Fibroblast of mammary gland (primary cell): ENCODE data around the gene STARD3.
"Not testable (repeated sequence)": the region's sequence is repeated elsewhere in the genome, so short reads cannot be mapped to it uniquely, and the experiment has no call there.

ENCODE experiments used
- DNase-seq: peaks from one replicate; pipeline ENCODE4 v3.0.0-alpha.2; 2010; ENCODE audit warnings: low read depth
- H3K4me3 ChIP-seq: 2 replicates; pipeline ENCODE4 v1.5.1; 2011; ENCODE audit warnings: low read depth, mild to moderate bottlenecking, low read length, moderate library complexity; ENCODE audit not compliant: control insufficient read depth
- TF ChIP-seq, protein P1 (sequence below): conservative IDR thresholded peaks from 2 replicates; pipeline ENCODE4 v1.5.1; 2011; ENCODE audit warnings: low read depth, low read length, inconsistent platforms; ENCODE audit not compliant: control insufficient read depth, insufficient read depth

Gene STARD3

DNA sequence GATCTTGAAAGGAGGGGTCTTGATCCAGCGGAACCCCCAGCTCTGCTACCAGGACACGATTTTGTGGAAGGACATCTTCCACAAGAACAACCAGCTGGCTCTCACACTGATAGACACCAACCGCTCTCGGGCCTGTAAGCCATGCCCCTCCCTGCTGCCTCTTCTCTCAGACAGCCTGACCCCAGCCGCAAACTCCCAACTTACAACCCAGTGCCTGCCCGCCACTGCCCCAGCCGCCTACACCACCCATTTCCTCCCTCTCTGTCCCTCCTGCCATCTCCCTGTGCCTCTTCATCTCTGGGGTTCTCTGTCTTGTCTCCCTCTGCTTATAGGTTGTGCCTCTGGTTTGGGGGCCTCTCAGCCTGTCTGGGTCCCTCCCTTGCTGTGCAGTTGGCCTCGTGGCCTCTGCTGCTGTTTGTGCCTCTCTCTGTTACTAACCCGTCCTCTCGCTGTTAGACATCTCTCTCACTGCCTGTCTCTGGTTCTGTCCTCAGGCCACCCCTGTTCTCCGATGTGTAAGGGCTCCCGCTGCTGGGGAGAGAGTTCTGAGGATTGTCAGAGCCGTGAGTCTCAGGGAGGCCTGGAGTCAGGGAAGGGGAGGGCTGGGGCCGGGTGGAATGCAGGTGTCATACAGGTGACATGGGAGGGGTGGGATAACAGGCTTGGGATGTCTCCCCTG, 72.5 kb downstream of the STARD3 start:
- no peak for DNase-seq
- no peak overlapping the region for H3K4me3 ChIP-seq
- TF ChIP-seq, protein P1, sequence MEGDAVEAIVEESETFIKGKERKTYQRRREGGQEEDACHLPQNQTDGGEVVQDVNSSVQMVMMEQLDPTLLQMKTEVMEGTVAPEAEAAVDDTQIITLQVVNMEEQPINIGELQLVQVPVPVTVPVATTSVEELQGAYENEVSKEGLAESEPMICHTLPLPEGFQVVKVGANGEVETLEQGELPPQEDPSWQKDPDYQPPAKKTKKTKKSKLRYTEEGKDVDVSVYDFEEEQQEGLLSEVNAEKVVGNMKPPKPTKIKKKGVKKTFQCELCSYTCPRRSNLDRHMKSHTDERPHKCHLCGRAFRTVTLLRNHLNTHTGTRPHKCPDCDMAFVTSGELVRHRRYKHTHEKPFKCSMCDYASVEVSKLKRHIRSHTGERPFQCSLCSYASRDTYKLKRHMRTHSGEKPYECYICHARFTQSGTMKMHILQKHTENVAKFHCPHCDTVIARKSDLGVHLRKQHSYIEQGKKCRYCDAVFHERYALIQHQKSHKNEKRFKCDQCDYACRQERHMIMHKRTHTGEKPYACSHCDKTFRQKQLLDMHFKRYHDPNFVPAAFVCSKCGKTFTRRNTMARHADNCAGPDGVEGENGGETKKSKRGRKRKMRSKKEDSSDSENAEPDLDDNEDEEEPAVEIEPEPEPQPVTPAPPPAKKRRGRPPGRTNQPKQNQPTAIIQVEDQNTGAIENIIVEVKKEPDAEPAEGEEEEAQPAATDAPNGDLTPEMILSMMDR, result no peak

DNA sequence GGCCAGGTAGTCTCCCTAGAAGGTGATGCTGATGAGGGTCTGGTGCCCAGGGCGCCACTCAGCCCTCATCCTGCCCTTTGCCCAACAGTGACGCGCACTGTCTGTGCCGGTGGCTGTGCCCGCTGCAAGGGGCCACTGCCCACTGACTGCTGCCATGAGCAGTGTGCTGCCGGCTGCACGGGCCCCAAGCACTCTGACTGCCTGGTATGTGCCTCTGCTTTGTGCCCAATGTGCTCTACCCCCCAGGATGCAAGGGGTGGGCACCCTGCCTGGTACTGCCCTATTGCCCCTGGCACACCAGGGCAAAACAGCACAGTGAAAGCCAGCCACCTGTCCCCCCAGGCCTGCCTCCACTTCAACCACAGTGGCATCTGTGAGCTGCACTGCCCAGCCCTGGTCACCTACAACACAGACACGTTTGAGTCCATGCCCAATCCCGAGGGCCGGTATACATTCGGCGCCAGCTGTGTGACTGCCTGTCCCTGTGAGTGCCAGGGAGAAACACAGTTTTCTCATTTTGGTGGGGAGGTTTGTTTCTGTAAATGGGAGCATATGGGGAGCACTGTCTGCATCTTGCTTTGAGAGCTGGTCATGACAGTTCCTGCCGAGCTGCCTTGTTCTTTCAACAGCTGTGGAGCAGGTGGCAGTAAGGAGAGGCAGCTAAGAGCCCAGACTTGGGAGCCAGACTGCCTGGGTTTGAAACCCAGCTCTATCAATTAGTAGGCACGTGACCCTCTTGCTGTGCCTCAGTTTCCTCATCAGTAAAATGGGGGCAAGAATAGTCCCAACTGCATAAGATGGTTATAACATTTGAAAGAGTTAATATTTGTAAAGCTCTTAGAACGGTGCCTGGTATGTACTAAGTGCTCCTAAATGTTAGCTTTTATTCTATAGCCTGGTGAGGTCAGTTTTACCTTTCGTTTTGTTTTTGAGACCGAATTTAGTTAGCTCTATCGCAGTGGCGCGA, 73.3 kb downstream of the STARD3 start:
- DNase-seq, result no peak
- TF ChIP-seq, protein P1, result no peak
- no peak overlapping the region for H3K4me3 ChIP-seq

DNA sequence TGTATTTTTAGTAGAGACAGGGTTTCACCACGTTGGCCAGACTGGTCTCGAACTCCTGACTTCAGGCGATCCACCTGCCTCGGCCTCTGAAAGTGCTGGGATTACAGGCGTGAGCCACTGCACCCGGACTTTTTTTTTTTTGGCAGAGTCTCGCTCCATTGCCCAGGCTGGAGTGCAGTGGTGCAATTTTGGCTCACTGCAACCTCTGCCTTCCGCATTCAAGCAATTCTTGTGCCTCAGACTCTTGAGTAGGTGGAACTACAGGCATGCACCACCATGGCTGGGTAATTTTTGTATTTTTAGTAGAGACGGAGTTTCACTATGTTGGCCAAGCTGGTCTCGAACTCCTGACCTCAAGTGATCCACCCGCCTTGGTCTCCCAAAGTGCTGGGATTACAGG, 74.1 kb downstream of the STARD3 start:
- DNase-seq, result not testable (repeated sequence)

DNA sequence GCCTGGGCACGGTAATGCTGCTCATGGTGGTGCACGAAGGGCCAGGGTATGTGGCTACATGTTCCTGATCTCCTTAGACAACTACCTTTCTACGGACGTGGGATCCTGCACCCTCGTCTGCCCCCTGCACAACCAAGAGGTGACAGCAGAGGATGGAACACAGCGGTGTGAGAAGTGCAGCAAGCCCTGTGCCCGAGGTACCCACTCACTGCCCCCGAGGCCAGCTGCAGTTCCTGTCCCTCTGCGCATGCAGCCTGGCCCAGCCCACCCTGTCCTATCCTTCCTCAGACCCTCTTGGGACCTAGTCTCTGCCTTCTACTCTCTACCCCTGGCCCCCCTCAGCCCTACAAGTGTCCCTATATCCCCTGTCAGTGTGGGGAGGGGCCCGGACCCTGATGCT, 74.9 kb downstream of the STARD3 start:
- DNase-seq, result no peak
- TF ChIP-seq, protein P1, result no peak
- no peak overlapping the region for H3K4me3 ChIP-seq

More for the DNA sequence above, 74.1 kb downstream of the STARD3 start:
- H3K4me3 ChIP-seq, result not testable (repeated sequence)
